GM12874 (cell line): ENCODE measurements around the gene FASTKD1.

Source experiments
- TF ChIP-seq, protein P1 (sequence below): IDR thresholded peaks from 2 replicates; pipeline ENCODE4 v1.5.1; 2011; ENCODE audit warnings: low read depth, mild to moderate bottlenecking, control low read depth, low read length, moderate library complexity; ENCODE audit not compliant: insufficient read depth

FASTKD1 gene

GRCh38 chr2:169485650-169486138 is 88.0 kb downstream of the FASTKD1 start:
- TF ChIP-seq, protein P1, sequence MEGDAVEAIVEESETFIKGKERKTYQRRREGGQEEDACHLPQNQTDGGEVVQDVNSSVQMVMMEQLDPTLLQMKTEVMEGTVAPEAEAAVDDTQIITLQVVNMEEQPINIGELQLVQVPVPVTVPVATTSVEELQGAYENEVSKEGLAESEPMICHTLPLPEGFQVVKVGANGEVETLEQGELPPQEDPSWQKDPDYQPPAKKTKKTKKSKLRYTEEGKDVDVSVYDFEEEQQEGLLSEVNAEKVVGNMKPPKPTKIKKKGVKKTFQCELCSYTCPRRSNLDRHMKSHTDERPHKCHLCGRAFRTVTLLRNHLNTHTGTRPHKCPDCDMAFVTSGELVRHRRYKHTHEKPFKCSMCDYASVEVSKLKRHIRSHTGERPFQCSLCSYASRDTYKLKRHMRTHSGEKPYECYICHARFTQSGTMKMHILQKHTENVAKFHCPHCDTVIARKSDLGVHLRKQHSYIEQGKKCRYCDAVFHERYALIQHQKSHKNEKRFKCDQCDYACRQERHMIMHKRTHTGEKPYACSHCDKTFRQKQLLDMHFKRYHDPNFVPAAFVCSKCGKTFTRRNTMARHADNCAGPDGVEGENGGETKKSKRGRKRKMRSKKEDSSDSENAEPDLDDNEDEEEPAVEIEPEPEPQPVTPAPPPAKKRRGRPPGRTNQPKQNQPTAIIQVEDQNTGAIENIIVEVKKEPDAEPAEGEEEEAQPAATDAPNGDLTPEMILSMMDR: no peak

GRCh38 chr2:169480079-169480465 is 93.6 kb downstream of the FASTKD1 start:
- TF ChIP-seq, protein P1: no peak
